Caco-2 (cell line): ENCODE results near the gene SMOC2. TPM values are rescaled to one million over a fixed set of nuclear protein-coding genes. Genes with fewer than 3 reads are reported as not detected.

ENCODE experiments used
- BruUV-seq: library from RNA; stranded (reverse); fragments of 400-500 nt; replicated peaks from 2 replicates; lab custom pipeline; 2021; lab: Mats Ljungman, UMichigan
- CTCF ChIA-PET: fragments of 300-600 bp; sonication (Branson Sonifier 250); formaldehyde crosslinking; loops from one replicate; lab custom pipeline; 2022; ENCODE audit warnings: antibody characterized with exemption; lab: Charles Lee
- POLR2A ChIA-PET: fragments of 300-600 bp; sonication (Branson Sonifier 250); formaldehyde crosslinking; loops from one replicate; lab custom pipeline; 2022; ENCODE audit warnings: antibody characterized with exemption; lab: Charles Lee
- DNase-seq, 2 experiments: peaks; one replicate each; pipeline versions ENCODE4 v3.0.0 to v3.0.0-alpha.2; 2020 to 2022
- H3K27me3 ChIP-seq: replicated peaks from 2 replicates; pipeline ENCODE4 v1.6.0; 2011; ENCODE audit warnings: low read length; ENCODE audit not compliant: control insufficient read depth, insufficient read depth
- H3K36me3 ChIP-seq: 2 replicates; pipeline ENCODE4 v1.5.1; 2011; ENCODE audit warnings: low read length; ENCODE audit not compliant: control insufficient read depth, insufficient read depth
- H3K4me1 ChIP-seq: fragments of 250-450 bp; sonication (Bioruptor Pico); 2 replicates; pipeline ENCODE4 v1.5.1; 2020; ENCODE audit warnings: mild to moderate bottlenecking
- H3K4me3 ChIP-seq: 2 replicates; pipeline ENCODE4 v1.5.1; 2011; ENCODE audit warnings: low read depth, mild to moderate bottlenecking, control low read depth, low read length
- H3K9me3 ChIP-seq: fragments of 250-450 bp; sonication (Bioruptor Pico); 2 replicates; pipeline ENCODE4 v1.5.1; 2020; ENCODE audit warnings: mild to moderate bottlenecking, moderate library complexity
- H3K27ac Mint-ChIP-seq: one replicate; pipeline ENCODE4 v1.8.0; 2022; ENCODE audit warnings: mixed read lengths; ENCODE audit not compliant: unreplicated experiment
- H3K27me3 Mint-ChIP-seq: one replicate; pipeline ENCODE4 v1.8.0; 2022; ENCODE audit warnings: mixed read lengths; ENCODE audit not compliant: insufficient read depth, unreplicated experiment
- H3K36me3 Mint-ChIP-seq: one replicate; pipeline ENCODE4 v1.8.0; 2022; ENCODE audit warnings: mild to moderate bottlenecking, mixed read lengths; ENCODE audit not compliant: insufficient read depth, unreplicated experiment
- H3K4me1 Mint-ChIP-seq: one replicate; pipeline ENCODE4 v1.8.0; 2022; ENCODE audit warnings: low read depth, mixed read lengths; ENCODE audit not compliant: unreplicated experiment
- H3K4me3 Mint-ChIP-seq: one replicate; pipeline ENCODE4 v1.8.0; 2022; ENCODE audit warnings: mild to moderate bottlenecking, moderate library complexity, mixed read lengths; ENCODE audit not compliant: unreplicated experiment
- H3K9me3 Mint-ChIP-seq: one replicate; pipeline ENCODE4 v1.8.0; 2022; ENCODE audit warnings: mixed read lengths; ENCODE audit not compliant: unreplicated experiment
- intact Hi-C: fragments of 100-400 bp; cut with micrococcal nuclease; formaldehyde crosslinking; loops from one replicate; pipeline ENCODE4 v1.10.0; 2022; ENCODE audit not compliant: unreplicated experiment
- total RNA-seq: library from RNA; stranded (reverse); gene quantifications from 2 replicates; pipeline ENCODE4 v1.2.3, GENCODE V29; 2022
- TF ChIP-seq, protein P1 (sequence below), 2 experiments: fragments of 200-600 bp in 1 of 2; IDR thresholded peaks; 1 replicate in 1 of 2; 2 replicates in 1 of 2; pipeline versions ENCODE4 v1.5.1 to v1.8.0; 2011 to 2022; ENCODE audit warnings: antibody characterized with exemption in 1 of 2, control low read depth in 1 of 2, inconsistent platforms in 1 of 2, low read depth in 1 of 2, low read length in 1 of 2, mild to moderate bottlenecking in 1 of 2, moderate library complexity in 1 of 2; ENCODE audit not compliant: insufficient read depth in 1 of 2, severe bottlenecking in 1 of 2, unreplicated experiment in 1 of 2

The SMOC2 gene
- total RNA-seq, 1 experiment from 2014 or later = 2.8 TPM

- H3K27ac Mint-ChIP-seq = no peak overlapping the region
- Histone ChIP-seq H3K27me3 (no peaks in the 10 kb centered on the region), H3K36me3 (no peaks in the 10 kb centered on the region), H3K4me3 (no peak overlapping the region), H3K4me1 (no peaks in the 10 kb centered on the region), H3K9me3 (peaks cover 5% of the 10 kb centered on the region; the same call in 1 of the 2 replicates)
- no peaks in the 10 kb centered on the region for H3K27me3 Mint-ChIP-seq
- POLR2A ChIA-PET = no interaction called here
- H3K4me1 Mint-ChIP-seq = no peaks in the 10 kb centered on the region
- H3K36me3 Mint-ChIP-seq = no peaks in the 10 kb centered on the region
- peaks cover 13% of the 10 kb centered on the region for H3K9me3 Mint-ChIP-seq
- BruUV-seq = no TSS peak
- no peak overlapping the region for H3K4me3 Mint-ChIP-seq
- CTCF ChIA-PET = no interaction called here
- intact Hi-C loops = no loop called here
- TF ChIP-seq, protein P1, sequence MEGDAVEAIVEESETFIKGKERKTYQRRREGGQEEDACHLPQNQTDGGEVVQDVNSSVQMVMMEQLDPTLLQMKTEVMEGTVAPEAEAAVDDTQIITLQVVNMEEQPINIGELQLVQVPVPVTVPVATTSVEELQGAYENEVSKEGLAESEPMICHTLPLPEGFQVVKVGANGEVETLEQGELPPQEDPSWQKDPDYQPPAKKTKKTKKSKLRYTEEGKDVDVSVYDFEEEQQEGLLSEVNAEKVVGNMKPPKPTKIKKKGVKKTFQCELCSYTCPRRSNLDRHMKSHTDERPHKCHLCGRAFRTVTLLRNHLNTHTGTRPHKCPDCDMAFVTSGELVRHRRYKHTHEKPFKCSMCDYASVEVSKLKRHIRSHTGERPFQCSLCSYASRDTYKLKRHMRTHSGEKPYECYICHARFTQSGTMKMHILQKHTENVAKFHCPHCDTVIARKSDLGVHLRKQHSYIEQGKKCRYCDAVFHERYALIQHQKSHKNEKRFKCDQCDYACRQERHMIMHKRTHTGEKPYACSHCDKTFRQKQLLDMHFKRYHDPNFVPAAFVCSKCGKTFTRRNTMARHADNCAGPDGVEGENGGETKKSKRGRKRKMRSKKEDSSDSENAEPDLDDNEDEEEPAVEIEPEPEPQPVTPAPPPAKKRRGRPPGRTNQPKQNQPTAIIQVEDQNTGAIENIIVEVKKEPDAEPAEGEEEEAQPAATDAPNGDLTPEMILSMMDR (IDR thresholded peaks at IDR 0.05; ENCODE audit: insufficient read depth in 1 of 2, low read depth in 1 of 2, low read length in 1 of 2, severe bottlenecking in 1 of 2, unreplicated experiment in 1 of 2) = no peak
- no peak for DNase-seq
Measured at GRCh38 chr6:168632694-168633093, 191.7 kb downstream of the SMOC2 start.

DNA sequence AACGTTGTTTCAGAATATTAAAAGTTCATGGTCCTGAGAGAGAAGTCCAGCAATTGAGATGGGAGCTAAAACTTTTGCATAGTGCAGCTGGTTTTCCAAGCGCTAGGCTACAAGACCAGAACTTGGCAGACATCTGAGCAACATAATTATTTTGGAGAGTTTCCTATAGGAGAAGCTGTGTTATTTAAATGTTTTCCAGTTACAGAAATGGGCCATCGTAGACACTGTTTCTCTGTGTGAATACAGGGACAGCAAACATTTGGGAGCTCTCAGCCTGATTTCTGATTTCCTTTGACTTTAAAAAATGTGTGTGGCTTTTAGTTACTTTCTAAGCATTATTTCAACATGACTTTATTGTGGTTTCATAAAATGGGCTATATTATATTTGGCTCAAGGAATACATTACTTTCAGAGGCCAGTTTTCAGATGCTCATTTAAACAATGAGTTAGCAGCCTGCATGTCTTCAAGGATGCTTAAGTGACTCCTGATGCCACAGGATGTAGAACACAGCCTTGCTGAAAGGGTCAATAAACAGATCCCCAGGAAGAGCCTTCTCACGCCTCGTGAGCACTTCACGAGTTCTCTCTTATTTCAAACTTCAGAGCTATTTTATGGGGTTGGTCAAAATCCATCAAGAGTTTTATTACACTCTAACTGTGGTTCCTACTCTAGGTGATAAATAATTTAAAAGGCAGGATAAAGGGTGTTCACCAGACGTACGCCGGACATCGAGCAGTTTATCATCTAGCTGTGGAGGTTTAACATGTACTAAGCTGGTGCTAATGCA lies 193.8 kb downstream of the SMOC2 start:
- ChIA-PET POLR2A (no interaction called here), CTCF (no interaction called here)
- no peak for DNase-seq
- no peaks in the 10 kb centered on the region for H3K4me1 ChIP-seq
- Mint-ChIP-seq H3K36me3 (no peaks in the 10 kb centered on the region), H3K27ac (no peak overlapping the region), H3K4me1 (no peaks in the 10 kb centered on the region), H3K27me3 (no peaks in the 10 kb centered on the region), H3K9me3 (peaks cover 13% of the 10 kb centered on the region), H3K4me3 (no peak overlapping the region)
- TF ChIP-seq, protein P1 (IDR thresholded peaks at IDR 0.05; ENCODE audit: insufficient read depth in 1 of 2, low read depth in 1 of 2, low read length in 1 of 2, severe bottlenecking in 1 of 2, unreplicated experiment in 1 of 2) = no peak
- no TSS peak for BruUV-seq
- peaks cover 5% of the 10 kb centered on the region; the same call in 1 of the 2 replicates for H3K9me3 ChIP-seq
- no peak overlapping the region for H3K4me3 ChIP-seq
- H3K27me3 ChIP-seq = no peaks in the 10 kb centered on the region
- no peaks in the 10 kb centered on the region for H3K36me3 ChIP-seq
- intact Hi-C loops = no loop called here

DNA sequence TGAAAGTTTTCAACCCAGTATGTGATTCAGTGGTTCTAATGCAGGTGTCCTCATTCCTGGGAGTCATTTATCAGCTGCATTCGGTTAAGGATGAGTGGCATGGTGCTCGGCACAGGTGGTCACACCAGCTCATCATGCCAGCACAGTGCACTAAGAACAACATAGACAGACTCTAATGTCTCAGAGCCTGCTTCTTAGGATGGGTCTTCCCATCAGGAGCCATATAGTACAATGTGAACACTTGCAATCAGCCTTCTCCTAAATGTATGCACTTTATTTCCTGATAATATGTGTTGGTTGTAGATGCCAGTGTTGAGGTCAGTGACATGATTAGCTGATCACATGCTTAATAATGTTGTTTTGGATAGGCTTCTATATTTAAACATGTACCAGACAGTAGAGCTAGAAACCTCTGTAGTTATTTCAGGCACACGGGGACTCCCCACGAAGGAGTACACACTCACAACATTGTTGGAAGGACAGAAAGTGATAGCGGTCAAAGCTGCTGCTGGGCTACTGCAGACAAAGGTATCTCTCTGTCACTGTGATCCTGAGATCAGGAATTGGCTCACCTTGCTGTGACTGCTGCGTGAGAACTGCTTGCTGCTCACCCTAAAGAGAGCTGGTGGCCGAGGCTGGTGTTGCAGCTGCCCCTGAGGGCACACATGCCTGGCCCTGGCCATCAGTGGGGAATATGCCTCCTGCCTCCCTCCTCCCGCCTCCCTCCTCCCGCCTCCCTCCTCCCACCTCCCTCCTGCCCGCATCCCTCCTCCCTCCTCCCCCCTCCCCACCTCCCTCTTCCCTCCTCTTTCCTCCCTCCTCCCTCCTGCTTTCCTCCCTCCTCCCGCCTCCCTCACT lies 195.4 kb downstream of the SMOC2 start:
- BruUV-seq = no TSS peak
- Mint-ChIP-seq H3K27ac (no peak overlapping the region), H3K4me1 (peaks cover 15% of the 10 kb centered on the region), H3K4me3 (no peak overlapping the region), H3K27me3 (no peaks in the 10 kb centered on the region), H3K36me3 (no peaks in the 10 kb centered on the region), H3K9me3 (peaks cover 13% of the 10 kb centered on the region)
- TF ChIP-seq, protein P1 (IDR thresholded peaks at IDR 0.05; ENCODE audit: insufficient read depth in 1 of 2, low read depth in 1 of 2, low read length in 1 of 2, severe bottlenecking in 1 of 2, unreplicated experiment in 1 of 2) = no peak
- Histone ChIP-seq H3K4me3 (no peak overlapping the region), H3K4me1 (peaks cover 13% of the 10 kb centered on the region), H3K27me3 (no peaks in the 10 kb centered on the region), H3K36me3 (no peaks in the 10 kb centered on the region), H3K9me3 (peaks cover 5% of the 10 kb centered on the region; the same call in 1 of the 2 replicates)
- intact Hi-C loops = no loop called here
- DNase-seq = no peak
- POLR2A ChIA-PET = no interaction called here
- CTCF ChIA-PET = interaction anchor here (0.8 kb wide), 1 partner anchor 77 kb away, joined by 3 read pairs; no protein-coding TSS in a partner anchor
